Gastroesophageal sphincter (tissue), 4 donors: Measurements from ENCODE around the gene CLIC2. TPM values are rescaled to one million over a fixed set of nuclear protein-coding genes. Genes with fewer than 3 reads are reported as not detected.

Experiments used
- ATAC-seq: fragments of 150-250 bp; one replicate; pipeline ENCODE4 v1.9.1; 2016; ENCODE audit warnings: mild to moderate bottlenecking, moderate library complexity
- H3K27ac ChIP-seq, 4 donors: fragments of 200-600 bp; sonication (generic) in 3 of 4; 1 replicate in 3 of 4; 2 replicates in 1 of 4; pipeline ENCODE4 v1.5.1; 2016 to 2019
- H3K27me3 ChIP-seq: fragments of 200-600 bp; sonication (generic); one replicate; pipeline ENCODE4 v1.5.1; 2019
- H3K36me3 ChIP-seq, 2 donors: fragments of 200-600 bp; sonication (generic); one replicate each; pipeline ENCODE4 v1.5.1; 2019; ENCODE audit warnings: control low read depth in 1 of 2
- H3K4me1 ChIP-seq, 3 donors: fragments of 200-600 bp; sonication (generic); 1 replicate in 2 of 3; 2 replicates in 1 of 3; pipeline ENCODE4 v1.5.1; 2016 to 2019; ENCODE audit warnings: control low read depth in 2 of 3
- H3K4me3 ChIP-seq, 2 donors: fragments of 200-600 bp; sonication (generic); one replicate each; pipeline ENCODE4 v1.5.1; 2019; ENCODE audit warnings: mild to moderate bottlenecking in 1 of 2, moderate library complexity in 1 of 2
- H3K9me3 ChIP-seq, 3 donors: fragments of 200-600 bp; sonication (generic); one replicate each; pipeline ENCODE4 v1.5.1; 2017 to 2019; ENCODE audit warnings: control low read depth in 2 of 3
- CTCF ChIP-seq, 4 experiments: fragments of 200-600 bp in 2 of 4; fragments of 450-650 bp in 2 of 4; sonication (generic) in 1 of 4; IDR thresholded peaks; one replicate each; pipeline ENCODE4 v1.5.1; 2017 to 2019; ENCODE audit warnings: antibody characterized with exemption in 4 of 4, mild to moderate bottlenecking in 2 of 4, moderate library complexity in 2 of 4
- EP300 ChIP-seq: sonication (generic); formaldehyde crosslinking; IDR thresholded peaks from one replicate; pipeline ENCODE4 v1.6.1; 2017; ENCODE audit warnings: antibody characterized with exemption, mild to moderate bottlenecking
- POLR2A ChIP-seq, 2 donors: fragments of 450-650 bp; IDR thresholded peaks; one replicate each; pipeline ENCODE4 v1.6.1; 2017; ENCODE audit warnings: antibody characterized with exemption in 2 of 2, mild to moderate bottlenecking in 2 of 2, moderate library complexity in 1 of 2
- POLR2AphosphoS5 ChIP-seq: sonication (generic); formaldehyde crosslinking; IDR thresholded peaks from one replicate; pipeline ENCODE4 v1.6.1; 2017; ENCODE audit warnings: antibody characterized with exemption
- WGBS, 2 donors: methylation state at CpG; one replicate each; pipeline ENCODE4 v1.1.5; 2018; ENCODE audit warnings: low coverage in 1 of 2; 5-methylcytosine and 5-hydroxymethylcytosine counted together
- total RNA-seq, 4 donors: library from RNA; depleted of rRNA; stranded (reverse); fragments of >200 nt; gene quantifications; one replicate each; pipeline ENCODE4 v1.1.0, GENCODE V29; 2016

Gene CLIC2
- total RNA-seq, 4 donors from 2014 or later, result 12.7 to 20.7 (median 13.9) TPM

GRCh38 chrX:155333544-155334100, 792 bp downstream of the CLIC2 start:
- WGBS, 2 donors, result 44 to 70% methylated on average over 1 to 2 of the region's 2 CpGs
- H3K27ac ChIP-seq, result peak overlapping the region in 3 of 4 donors; percentile 43 to 67 (median 56)
- H3K4me3 ChIP-seq, result peak overlapping the region; percentile 25 to 40
- no peaks in the 10 kb centered on the region for H3K27me3 ChIP-seq
- no peaks in the 10 kb centered on the region for H3K36me3 ChIP-seq
- H3K9me3 ChIP-seq, result no peaks in the 10 kb centered on the region
- TF ChIP-seq CTCF (IDR thresholded peaks at IDR 0.05), result no peak
- no peak for TF ChIP-seq POLR2AphosphoS5
- TF ChIP-seq EP300, result no peak
- no peak for TF ChIP-seq POLR2A (IDR thresholded peaks at IDR 0.05)
- H3K4me1 ChIP-seq, result no peaks in the 10 kb centered on the region
- ATAC-seq, result no peak

- TF ChIP-seq POLR2AphosphoS5 (no peak), POLR2A (IDR thresholded peaks at IDR 0.05) (no peak), CTCF (IDR thresholded peaks at IDR 0.05) (no peak)
- no peak for ATAC-seq
- 42 to 63% methylated on average over 2 of the region's 2 CpGs for WGBS, 2 donors
- H3K4me3 ChIP-seq, result no peak overlapping the region
- no peaks in the 10 kb centered on the region for H3K9me3 ChIP-seq
- H3K27me3 ChIP-seq, result no peaks in the 10 kb centered on the region
- no peaks in the 10 kb centered on the region for H3K4me1 ChIP-seq
- no peaks in the 10 kb centered on the region for H3K36me3 ChIP-seq
- no peak overlapping the region for H3K27ac ChIP-seq
Observed at GRCh38 chrX:155330992-155331391, 3.4 kb downstream of the CLIC2 start.

- WGBS, 2 donors, result 66 to 79% methylated on average over 2 to 4 of the region's 4 CpGs
- Histone ChIP-seq H3K36me3 (no peaks in the 10 kb centered on the region), H3K4me1 (no peaks in the 10 kb centered on the region), H3K4me3 (no peak overlapping the region), H3K9me3 (no peaks in the 10 kb centered on the region), H3K27ac (no peak overlapping the region), H3K27me3 (no peaks in the 10 kb centered on the region)
- TF ChIP-seq POLR2A (IDR thresholded peaks at IDR 0.05), result no peak
- no peak for TF ChIP-seq EP300
- TF ChIP-seq CTCF (IDR thresholded peaks at IDR 0.05), result no peak
- TF ChIP-seq POLR2AphosphoS5, result no peak
- ATAC-seq, result no peak
Observed at GRCh38 chrX:155329293-155329692, 5.1 kb downstream of the CLIC2 start.

GRCh38 chrX:155326610-155327009, 7.8 kb downstream of the CLIC2 start:
- WGBS, 2 donors, result 81 to 83% methylated on average over 1 to 2 of the region's 2 CpGs
- H3K4me3 ChIP-seq, result no peak overlapping the region
- no peaks in the 10 kb centered on the region for H3K36me3 ChIP-seq
- H3K9me3 ChIP-seq, result no peaks in the 10 kb centered on the region
- H3K27ac ChIP-seq, result no peak overlapping the region
- no peaks in the 10 kb centered on the region for H3K27me3 ChIP-seq
- no peak for ATAC-seq
- TF ChIP-seq POLR2AphosphoS5 (no peak), EP300 (no peak), CTCF (IDR thresholded peaks at IDR 0.05) (no peak), POLR2A (IDR thresholded peaks at IDR 0.05) (no peak)
- no peaks in the 10 kb centered on the region for H3K4me1 ChIP-seq

GRCh38 chrX:155314260-155314659, 20.2 kb downstream of the CLIC2 start:
- H3K9me3 ChIP-seq, result no peaks in the 10 kb centered on the region
- ATAC-seq, result no peak
- TF ChIP-seq POLR2A (IDR thresholded peaks at IDR 0.05) (no peak), CTCF (IDR thresholded peaks at IDR 0.05) (no peak), POLR2AphosphoS5 (no peak), EP300 (no peak)
- no peak overlapping the region for H3K27ac ChIP-seq
- no peaks in the 10 kb centered on the region for H3K27me3 ChIP-seq
- no peak overlapping the region for H3K4me3 ChIP-seq
- 81 to 100% methylated on average over 1 to 5 of the region's 5 CpGs for WGBS, 2 donors
- H3K36me3 ChIP-seq, result no peaks in the 10 kb centered on the region
- no peaks in the 10 kb centered on the region for H3K4me1 ChIP-seq
